Measurements from ENCODE around the gene KRTAP4-1. TPM values are rescaled to one million over a fixed set of nuclear protein-coding genes. Genes with fewer than 3 reads are reported as not detected.
"Not testable (repeated sequence)": the region's sequence is repeated elsewhere in the genome, so short reads cannot be mapped to it uniquely, and the experiment has no call there.

KRTAP4-1 gene
- total RNA-seq, 1 donor from 2014 or later = not detected

- intact Hi-C loops (cut with DNase I) = no loop called here
- DNase-seq (ENCODE audit: low spot score) = no peak
Measured at GRCh38 chr17:41177727-41178271, 6.9 kb downstream of the KRTAP4-1 start, which contains the start of gene KRTAP4-2. KRTAP4-2 (minus strand) TSS chr17:41178221; CDS start chr17:41178164, 57 bp downstream.

DNA sequence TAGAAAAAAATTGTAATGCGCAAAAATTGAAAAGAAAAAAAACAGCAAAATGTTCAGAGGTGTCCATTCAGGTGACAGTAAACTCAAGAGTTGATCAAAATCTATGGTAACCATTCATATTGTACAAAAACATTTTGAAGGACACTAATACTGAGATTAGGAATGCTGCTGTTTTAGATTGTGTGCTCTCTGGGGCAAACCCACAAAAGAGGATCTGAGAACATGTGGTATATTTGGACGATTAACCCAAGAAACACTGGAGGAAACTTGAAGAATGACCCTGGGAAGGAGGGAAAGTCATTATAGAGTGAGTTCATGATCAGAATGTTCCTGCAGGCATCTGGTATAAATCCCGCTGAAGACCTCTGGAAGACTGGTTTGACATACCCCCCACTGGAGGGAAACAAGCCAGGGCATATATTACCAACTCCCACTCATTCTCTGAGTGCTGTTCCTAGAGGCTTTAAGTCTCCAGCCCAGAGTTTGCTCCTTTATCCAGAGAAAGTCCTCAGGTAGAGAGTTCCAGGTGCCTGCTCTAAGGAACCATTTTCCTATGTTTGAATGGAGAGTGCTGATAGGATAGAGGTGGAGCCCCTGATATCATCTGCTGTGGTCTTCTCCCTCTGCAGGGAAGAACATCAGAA is 7.8 kb downstream of the KRTAP4-1 start:
- intact Hi-C loops (cut with DNase I) = no loop called here

DNA sequence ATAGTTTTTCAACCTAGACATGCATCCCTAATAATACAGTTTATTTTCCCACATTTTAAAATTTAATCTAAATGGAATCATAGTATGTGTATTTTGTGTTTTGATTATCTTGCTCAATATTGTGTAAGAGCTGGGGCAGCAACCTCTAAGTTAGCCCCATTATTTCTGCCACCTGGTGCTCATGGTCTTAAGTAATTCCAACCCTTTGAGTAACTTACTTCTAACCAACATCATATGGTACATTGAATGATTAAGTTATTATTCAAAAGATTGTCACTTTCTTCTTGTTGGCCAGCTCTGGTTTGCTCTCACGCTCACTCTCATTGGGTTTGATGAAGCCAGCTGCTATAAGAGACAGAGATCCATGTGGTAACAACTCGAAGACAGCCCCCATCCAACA is 12.8 kb downstream of the KRTAP4-1 start:
- intact Hi-C loops (cut with DNase I) = no loop called here

More for the DNA sequence above, 7.8 kb downstream of the KRTAP4-1 start:
- no peak for DNase-seq (ENCODE audit: low spot score)

DNA sequence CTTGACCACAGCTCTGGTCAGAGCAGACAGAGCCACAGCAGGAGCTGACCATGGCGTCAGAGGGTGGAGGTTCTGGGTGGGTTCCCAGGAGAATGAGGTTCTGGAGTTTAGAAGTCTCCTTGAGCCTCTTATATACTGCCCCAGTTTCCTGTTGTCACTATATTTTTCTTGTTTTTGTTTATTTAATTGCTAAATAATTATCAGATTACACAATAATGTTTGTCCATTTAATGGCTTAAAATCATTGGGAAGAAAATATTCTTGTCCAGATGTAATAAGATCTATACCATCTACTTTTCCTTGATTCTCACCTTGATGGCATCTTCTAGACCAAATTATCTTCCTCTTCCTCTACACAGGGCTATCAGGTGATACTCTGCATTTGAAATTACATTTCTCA is 16.6 kb downstream of the KRTAP4-1 start, which contains the start of gene KRTAP4-3:
Gene KRTAP4-3 (minus strand): TSS at position 101 of the 400 bp plus-strand sequence. CDS start 49 bp downstream, at position 52.
- no peak for DNase-seq (ENCODE audit: low spot score)
- intact Hi-C loops (cut with DNase I) = no loop called here

More for the DNA sequence above, 12.8 kb downstream of the KRTAP4-1 start:
- DNase-seq (ENCODE audit: low spot score) = no peak

- DNase-seq (ENCODE audit: low spot score) = no peak
- intact Hi-C loops (cut with DNase I) = no loop called here
Measured at GRCh38 chr17:41167561-41167960, 17.1 kb downstream of the KRTAP4-1 start.

- no peak for DNase-seq (ENCODE audit: low spot score)
- intact Hi-C loops (cut with DNase I) = no loop called here
Measured at GRCh38 chr17:41163828-41164227, 20.9 kb downstream of the KRTAP4-1 start.

DNA sequence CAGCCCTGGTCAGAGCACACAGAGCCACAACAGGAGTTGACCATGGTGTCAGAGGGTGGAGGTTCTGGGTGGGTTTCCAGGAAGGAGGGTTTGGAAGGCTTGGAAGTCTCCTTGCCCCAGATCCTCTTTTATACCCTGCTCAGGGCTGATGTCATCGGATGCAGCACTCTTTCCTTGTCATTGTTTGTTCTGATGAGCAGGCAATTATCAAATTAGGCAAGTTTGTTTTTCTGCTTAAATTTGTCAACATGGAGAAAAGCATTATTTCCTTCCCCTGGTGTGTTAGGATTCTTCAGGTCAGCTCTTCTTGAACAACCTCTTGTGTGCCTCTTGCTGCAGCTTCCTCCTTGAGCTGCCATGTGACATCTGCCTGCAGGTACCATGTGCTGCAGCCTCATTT is 24.1 kb downstream of the KRTAP4-1 start, which contains the start of gene KRTAP4-4:
Gene KRTAP4-4 (minus strand): TSS at position 101 of the 400 bp plus-strand sequence. CDS start 57 bp downstream, at position 44.
- no peak for DNase-seq (ENCODE audit: low spot score)
- intact Hi-C loops (cut with DNase I) = no loop called here

DNA sequence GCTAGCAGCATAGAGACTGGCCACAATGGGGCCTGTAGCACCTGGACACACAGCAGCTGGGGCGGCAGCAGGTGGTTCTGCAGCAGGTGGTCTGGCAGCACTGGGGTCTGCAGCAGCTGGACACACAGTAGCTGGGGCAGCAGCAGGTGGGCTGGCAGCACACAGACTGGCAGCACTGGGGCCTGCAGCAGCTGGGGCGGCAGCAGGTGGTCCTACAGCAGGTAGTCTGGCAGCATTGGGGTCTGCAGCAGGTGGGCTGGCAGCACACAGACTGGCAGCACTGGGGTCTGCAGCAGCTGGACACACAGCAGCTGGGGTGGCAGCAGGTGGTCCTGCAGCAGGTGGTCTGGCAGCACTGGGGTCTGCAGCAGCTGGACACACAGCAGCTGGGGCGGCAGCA is 24.5 kb downstream of the KRTAP4-1 start:
- DNase-seq (ENCODE audit: low spot score); intact Hi-C loops (cut with DNase I): not testable (repeated sequence)

GRCh38 chr17:41153856-41154255 is 30.9 kb downstream of the KRTAP4-1 start:
- intact Hi-C loops (cut with DNase I) = no loop called here
- DNase-seq (ENCODE audit: low spot score) = no peak

DNA sequence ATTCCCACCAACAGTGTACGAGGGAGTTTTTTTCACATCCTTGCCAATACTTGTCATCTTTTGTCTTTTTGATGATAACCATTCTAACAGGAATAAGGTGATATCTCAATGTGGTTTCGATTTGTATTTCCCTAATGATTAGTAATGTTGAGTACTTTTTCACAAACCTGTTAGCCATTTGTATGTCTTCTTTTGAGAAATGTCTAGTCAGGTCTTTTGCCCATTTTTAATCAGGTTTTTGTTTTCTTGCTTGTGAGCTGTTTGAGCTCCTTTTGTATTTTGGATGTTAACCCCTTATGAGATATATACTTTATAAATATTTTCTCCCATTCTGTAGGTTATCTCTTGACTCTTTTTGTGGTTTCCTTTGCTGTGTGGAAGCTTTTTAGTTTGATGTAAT is 33.2 kb downstream of the KRTAP4-1 start:
- intact Hi-C loops (cut with DNase I) = no loop called here
- no peak for DNase-seq (ENCODE audit: low spot score)

DNA sequence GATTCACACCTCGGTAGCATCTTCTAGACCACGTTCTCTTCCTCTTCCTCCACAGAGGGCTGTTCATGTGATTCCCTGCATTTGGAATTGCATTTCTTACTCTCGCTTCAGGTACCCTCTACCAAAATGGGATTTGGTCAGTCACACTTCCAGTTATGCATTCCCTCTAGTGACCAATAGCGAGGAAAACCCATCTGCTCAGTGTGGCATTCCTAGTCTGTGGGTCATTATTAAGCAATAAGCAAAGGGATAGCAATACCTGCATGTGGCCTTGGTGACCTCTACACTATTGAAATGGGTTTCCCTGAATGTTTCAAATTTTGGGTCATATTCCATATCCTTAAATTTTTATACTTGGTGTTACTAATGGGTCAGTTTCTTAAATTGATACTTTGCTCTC is 34.7 kb downstream of the KRTAP4-1 start:
- DNase-seq (ENCODE audit: low spot score) = no peak
- intact Hi-C loops (cut with DNase I) = no loop called here

DNA sequence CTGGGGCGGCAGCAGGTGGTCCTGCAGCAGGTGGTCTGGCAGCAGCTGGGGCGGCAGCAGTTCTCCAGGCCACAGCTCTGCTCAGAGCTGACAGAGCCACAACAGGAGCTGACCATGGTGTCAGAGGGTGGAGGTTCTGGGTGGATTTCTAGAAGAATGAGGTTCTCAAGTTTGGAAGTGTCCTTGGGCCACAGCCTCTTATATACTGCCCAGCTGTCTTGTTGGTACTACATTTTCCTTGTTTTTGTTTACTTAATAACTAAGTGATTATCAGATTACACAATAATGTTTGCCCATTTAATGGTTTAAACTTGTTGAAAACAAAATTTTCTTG is 35.1 kb downstream of the KRTAP4-1 start, which contains the start of gene KRTAP4-5:
Gene KRTAP4-5 (minus strand): TSS at position 174 of the 334 bp plus-strand sequence. CDS start 58 bp downstream, at position 116.
- intact Hi-C loops (cut with DNase I) = no loop called here
- no peak for DNase-seq (ENCODE audit: low spot score)

GRCh38 chr17:41148971-41149651 is 35.6 kb downstream of the KRTAP4-1 start:
- intact Hi-C loops (cut with DNase I); DNase-seq (ENCODE audit: low spot score): not testable (repeated sequence)

- intact Hi-C loops (cut with DNase I) = no loop called here
- no peak for DNase-seq (ENCODE audit: low spot score)
Measured at GRCh38 chr17:41147531-41148204, 37.0 kb downstream of the KRTAP4-1 start.

GRCh38 chr17:41145261-41145660 is 39.5 kb downstream of the KRTAP4-1 start:
- DNase-seq (ENCODE audit: low spot score) = no peak
- intact Hi-C loops (cut with DNase I) = no loop called here

GRCh38 chr17:41144846-41145245 is 39.9 kb downstream of the KRTAP4-1 start:
- intact Hi-C loops (cut with DNase I) = no loop called here

DNA sequence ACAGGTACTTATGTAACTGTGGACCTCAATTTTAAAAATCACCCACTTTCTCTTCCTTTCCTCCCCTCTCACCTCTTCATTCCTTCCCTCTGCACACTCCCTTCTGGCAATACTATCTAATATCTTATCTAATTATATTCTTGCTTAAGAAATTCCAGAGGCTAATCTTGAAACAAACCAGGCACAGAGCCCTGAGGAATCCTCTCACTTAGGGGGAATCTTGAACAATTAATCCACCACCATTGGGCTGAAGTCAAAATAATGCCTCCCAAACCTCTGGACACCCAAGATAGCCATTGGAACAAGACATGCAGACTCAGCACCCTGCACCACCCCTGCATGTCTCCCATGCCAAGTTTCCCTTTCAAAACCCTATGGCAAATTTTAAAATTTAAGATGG is 43.4 kb downstream of the KRTAP4-1 start:
- intact Hi-C loops (cut with DNase I) = no loop called here

More at GRCh38 chr17:41144846-41145245, 39.9 kb downstream of the KRTAP4-1 start:
- no peak for DNase-seq (ENCODE audit: low spot score)

GRCh38 chr17:41140360-41141131 is 44.2 kb downstream of the KRTAP4-1 start, which contains the start of gene KRTAP4-6:
KRTAP4-6 (minus strand) TSS chr17:41140544; CDS start chr17:41140487, 57 bp downstream.
- DNase-seq (ENCODE audit: low spot score) = no peak
- intact Hi-C loops (cut with DNase I) = no loop called here

More for the DNA sequence above, 43.4 kb downstream of the KRTAP4-1 start:
- DNase-seq (ENCODE audit: low spot score) = no peak

- DNase-seq (ENCODE audit: low spot score) = not testable (repeated sequence)
Measured at GRCh38 chr17:41139865-41140264, 44.8 kb downstream of the KRTAP4-1 start.

More at GRCh38 chr17:41139865-41140264, 44.8 kb downstream of the KRTAP4-1 start:
- intact Hi-C loops (cut with DNase I) = not testable (repeated sequence)
